Mucosa of descending colon (tissue), 3 donors: ENCODE data around the gene GID8. TPM values are rescaled to one million over a fixed set of nuclear protein-coding genes. Genes with fewer than 3 reads are reported as not detected.

Experiments
- ATAC-seq: fragments of 200-7000 bp; cut with Tn5 transposase; one replicate; pipeline ENCODE4 v1.9.1; 2020; ENCODE audit warnings: mild to moderate bottlenecking, moderate library complexity
- DNase-seq, 3 donors: peaks; one replicate each; pipeline ENCODE4 v3.0.0-alpha.2; 2020
- H3K36me3 ChIP-seq: fragments of 200-600 bp; one replicate; pipeline ENCODE4 v1.8.0; 2021; ENCODE audit warnings: low read depth, mild to moderate bottlenecking
- H3K4me1 ChIP-seq: fragments of 200-600 bp; one replicate; pipeline ENCODE4 v1.8.0; 2021; ENCODE audit warnings: low read depth, mild to moderate bottlenecking
- H3K4me3 ChIP-seq: fragments of 200-600 bp; one replicate; pipeline ENCODE4 v1.8.0; 2021; ENCODE audit warnings: mild to moderate bottlenecking
- H3K9me3 ChIP-seq: fragments of 200-600 bp; one replicate; pipeline ENCODE4 v1.8.0; 2021; ENCODE audit warnings: mild to moderate bottlenecking
- intact Hi-C, 2 donors: fragments of 100-400 bp; cut with DNase I in 1 of 2; cut with micrococcal nuclease in 1 of 2; formaldehyde crosslinking; loops; one replicate each; pipeline versions ENCODE4 v1.11.0 to v1.11.1; 2022; cut with DNase I, micrococcal nuclease
- total RNA-seq, 3 donors: library from RNA; stranded (reverse); fragmentation: NEBNext Ultra II Directional in 2 of 3; extraction: Animal tissue kit (Norgen Biotek cat#: 25700) in 2 of 3; gene quantifications; one replicate each; pipeline versions ENCODE4 v1.2.1 to v1.2.4, GENCODE V29; 2021 to 2023
- TF ChIP-seq, protein P1 (sequence below): fragments of 200-600 bp; IDR thresholded peaks from one replicate; pipeline ENCODE4 v1.8.0; 2022; ENCODE audit warnings: antibody characterized with exemption, mild to moderate bottlenecking
- donor health status: DM: no; HTN: no; CAD: no; lungs with moderate emphysema.
- donor health status: DM: no; HTN: no; CAD: no.
- donor health status: DM: no; HTN: yes; CAD: no.

GID8 gene
- total RNA-seq, 3 donors from 2014 or later = 32.6 to 37.1 (median 34.2) TPM

DNA sequence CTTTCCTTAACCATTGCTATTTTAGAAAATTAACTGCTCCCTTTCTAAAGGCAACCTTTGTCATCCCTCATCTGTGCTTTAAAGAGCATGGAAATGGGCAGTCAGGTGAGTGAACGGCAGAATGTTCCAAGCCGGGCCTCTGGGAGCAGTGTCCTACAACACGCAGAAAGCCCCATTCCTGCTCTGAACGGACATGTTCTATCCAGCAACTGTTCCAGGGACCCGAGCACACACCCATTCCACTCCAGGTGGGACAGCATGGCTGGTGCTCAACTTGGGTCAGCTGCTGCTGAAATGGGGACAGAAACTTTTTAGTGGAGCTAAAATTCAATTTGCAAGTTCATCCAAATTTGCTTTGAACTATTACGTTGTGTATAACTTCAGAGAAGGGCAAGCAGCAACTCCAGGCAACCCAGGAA lies 38.3 kb upstream of the GID8 start:
- peak; percentile 44 for ATAC-seq
- Histone ChIP-seq H3K4me3 (no peak overlapping the region), H3K4me1 (peaks cover 29% of the 10 kb centered on the region), H3K9me3 (no peaks in the 10 kb centered on the region), H3K36me3 (no peaks in the 10 kb centered on the region)
- peak in 1 of 3 donors; percentile 42 for DNase-seq
- TF ChIP-seq, protein P1, sequence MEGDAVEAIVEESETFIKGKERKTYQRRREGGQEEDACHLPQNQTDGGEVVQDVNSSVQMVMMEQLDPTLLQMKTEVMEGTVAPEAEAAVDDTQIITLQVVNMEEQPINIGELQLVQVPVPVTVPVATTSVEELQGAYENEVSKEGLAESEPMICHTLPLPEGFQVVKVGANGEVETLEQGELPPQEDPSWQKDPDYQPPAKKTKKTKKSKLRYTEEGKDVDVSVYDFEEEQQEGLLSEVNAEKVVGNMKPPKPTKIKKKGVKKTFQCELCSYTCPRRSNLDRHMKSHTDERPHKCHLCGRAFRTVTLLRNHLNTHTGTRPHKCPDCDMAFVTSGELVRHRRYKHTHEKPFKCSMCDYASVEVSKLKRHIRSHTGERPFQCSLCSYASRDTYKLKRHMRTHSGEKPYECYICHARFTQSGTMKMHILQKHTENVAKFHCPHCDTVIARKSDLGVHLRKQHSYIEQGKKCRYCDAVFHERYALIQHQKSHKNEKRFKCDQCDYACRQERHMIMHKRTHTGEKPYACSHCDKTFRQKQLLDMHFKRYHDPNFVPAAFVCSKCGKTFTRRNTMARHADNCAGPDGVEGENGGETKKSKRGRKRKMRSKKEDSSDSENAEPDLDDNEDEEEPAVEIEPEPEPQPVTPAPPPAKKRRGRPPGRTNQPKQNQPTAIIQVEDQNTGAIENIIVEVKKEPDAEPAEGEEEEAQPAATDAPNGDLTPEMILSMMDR = no peak
- intact Hi-C loops = no loop called here

DNA sequence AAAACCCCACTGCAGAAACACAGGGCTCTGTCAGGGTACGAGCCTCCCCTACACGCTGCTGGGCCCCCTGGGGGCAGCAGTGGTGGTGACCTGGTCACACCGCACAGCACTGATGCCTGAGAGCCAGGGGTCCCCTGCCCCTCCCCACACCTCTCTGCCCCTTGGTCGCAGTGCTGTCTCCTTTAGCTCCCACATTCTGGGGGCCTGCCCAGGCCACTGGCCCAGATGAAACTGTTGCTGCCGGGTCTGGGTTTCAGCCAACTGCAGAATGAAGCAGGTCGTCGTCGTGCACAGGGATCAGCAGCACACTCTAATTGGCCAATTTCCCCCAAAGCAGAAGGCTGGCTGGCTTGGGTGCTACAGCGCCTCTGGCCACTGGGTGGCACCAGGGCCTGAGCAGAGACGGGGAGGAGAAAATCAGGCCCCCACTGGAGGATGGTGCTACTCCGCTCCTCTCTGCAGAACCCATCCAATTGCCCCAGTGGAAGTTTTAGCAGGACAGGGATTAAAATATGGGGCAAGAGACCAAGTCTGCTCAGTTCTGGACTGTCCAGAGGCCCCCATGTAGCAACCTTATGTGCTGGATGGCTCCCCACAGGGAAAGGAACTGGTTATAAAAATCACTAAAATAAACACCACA lies 37.8 kb upstream of the GID8 start:
- DNase-seq (peak; percentile 79 to 86 (median 82)), ATAC-seq (peak; percentile 88)
- Histone ChIP-seq H3K4me3 (no peak overlapping the region), H3K36me3 (peaks cover 4% of the 10 kb centered on the region), H3K9me3 (no peaks in the 10 kb centered on the region), H3K4me1 (peaks cover 29% of the 10 kb centered on the region)
- TF ChIP-seq, protein P1 = peak; percentile 89
- intact Hi-C loops = no loop called here

DNA sequence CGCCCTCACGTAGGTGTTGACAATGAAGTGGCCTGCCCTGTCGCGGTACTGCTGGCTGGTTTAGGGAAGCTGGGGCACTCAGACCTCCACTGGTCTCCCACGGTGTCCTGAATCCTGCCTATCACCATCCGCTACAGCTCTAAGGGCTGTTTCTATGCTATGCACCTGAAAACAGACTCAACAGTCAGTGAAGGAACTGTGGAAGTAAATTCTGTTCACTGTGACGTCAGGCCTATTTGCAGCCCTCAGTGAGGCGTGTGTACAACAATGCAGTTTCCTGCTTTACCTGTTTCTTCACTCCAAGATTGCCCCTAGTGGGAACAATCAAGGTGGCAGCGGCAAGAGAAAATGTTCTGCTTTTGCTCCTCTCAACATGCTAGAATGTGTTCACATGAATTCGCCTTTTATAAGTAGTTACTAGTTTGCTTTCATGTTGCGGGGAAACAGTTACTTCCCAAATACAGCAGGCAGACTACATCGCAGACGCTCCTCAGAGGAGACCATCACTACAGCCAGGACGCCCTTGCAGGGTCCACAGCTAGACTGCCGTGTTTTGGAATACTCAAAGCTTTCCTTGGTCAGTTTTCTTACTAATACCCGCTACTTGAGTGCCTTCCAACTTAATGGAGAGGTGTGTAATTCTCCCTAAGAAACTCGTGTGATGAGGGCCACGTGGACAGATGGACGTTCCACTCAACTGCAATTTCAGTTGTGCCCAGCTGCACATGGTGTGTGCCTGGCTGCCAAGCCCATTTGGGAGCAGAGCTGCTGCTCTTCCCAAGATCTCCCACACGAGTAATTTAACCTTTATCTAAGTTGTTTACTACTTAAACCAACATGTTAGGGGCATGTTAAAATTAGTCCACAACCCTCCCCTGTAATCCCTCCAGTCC lies 37.0 kb upstream of the GID8 start:
- ATAC-seq (peak; percentile 78), DNase-seq (peak; percentile 56 to 68 (median 58))
- TF ChIP-seq, protein P1 = no peak
- Histone ChIP-seq H3K9me3 (no peaks in the 10 kb centered on the region), H3K4me1 (peaks cover 29% of the 10 kb centered on the region), H3K4me3 (no peak overlapping the region), H3K36me3 (peaks cover 11% of the 10 kb centered on the region)
- intact Hi-C loops = no loop called here

DNA sequence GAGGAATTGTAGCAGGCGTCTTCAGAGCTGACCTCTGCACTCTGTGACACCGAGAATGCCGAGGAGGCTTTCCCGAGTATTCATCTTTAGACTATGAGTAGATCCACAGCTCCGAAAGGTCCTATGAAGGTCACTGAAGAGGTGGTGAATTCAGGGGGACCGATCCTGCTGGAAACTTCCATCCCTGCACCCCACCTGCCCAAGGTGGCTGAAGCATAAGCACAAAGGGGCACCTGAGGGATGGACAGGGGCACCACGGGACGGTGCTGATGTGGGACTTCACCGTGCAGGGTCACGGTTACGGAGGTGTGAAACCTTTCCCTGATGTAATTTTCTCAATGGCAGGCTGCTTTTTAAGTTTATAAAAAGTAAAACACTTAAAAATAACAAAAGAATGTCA lies 36.1 kb upstream of the GID8 start:
- DNase-seq (peak in 1 of 3 donors; percentile 31), ATAC-seq (no peak)
- Histone ChIP-seq H3K9me3 (no peaks in the 10 kb centered on the region), H3K36me3 (peaks cover 20% of the 10 kb centered on the region), H3K4me1 (peaks cover 29% of the 10 kb centered on the region), H3K4me3 (no peak overlapping the region)
- intact Hi-C loops = no loop called here
- TF ChIP-seq, protein P1 = no peak

DNA sequence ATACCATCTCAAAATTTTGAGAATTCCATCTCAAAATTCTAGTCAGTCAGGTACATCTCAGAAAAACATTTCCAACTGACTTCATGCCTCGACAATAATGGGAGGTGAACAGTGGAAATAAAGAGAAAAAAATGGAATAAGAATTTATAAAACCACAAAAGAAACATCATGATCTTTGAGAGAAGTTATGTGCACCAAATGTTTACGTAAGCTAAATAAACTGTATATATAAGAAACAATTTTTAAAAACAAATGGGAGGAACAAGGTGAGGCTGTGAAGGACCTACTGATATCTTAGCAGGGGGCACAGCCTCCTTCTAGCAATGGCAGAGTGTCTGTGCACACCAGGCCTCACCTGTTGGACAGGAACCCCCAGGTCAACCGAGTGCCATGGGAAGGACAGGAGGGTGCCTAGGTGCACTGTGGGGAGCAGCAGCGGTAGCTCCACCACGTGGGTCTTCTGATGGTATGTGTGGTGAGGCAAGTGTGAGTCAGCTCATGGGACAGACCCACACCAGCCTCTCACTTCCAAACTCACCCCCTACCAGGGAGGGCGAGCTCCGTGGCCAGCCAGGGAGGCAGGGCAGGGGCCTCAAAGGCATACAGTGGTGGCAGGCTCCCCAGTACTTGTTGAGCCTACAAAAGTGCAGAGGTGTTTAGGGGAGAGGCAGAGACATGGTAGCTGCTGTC lies 34.9 kb upstream of the GID8 start:
- Histone ChIP-seq H3K9me3 (no peaks in the 10 kb centered on the region), H3K4me3 (no peak overlapping the region), H3K4me1 (peaks cover 29% of the 10 kb centered on the region), H3K36me3 (peaks cover 32% of the 10 kb centered on the region)
- ATAC-seq = no peak
- TF ChIP-seq, protein P1 = no peak
- peak in 1 of 3 donors; percentile 23 for DNase-seq
- intact Hi-C loops = no loop called here
